C1 segment of cervical spinal cord (tissue), 14 donors: ENCODE data around the gene CACNA2D3.
"Not testable (repeated sequence)": the region's sequence is repeated elsewhere in the genome, so short reads cannot be mapped to it uniquely, and the experiment has no call there.

ENCODE experiments used
- DNase-seq, 14 donors: peaks; one replicate each; lab custom pipeline; 2025; lab: John Stamatoyannopoulos, UW

CACNA2D3 gene

GRCh38 chr3:54464554-54464953, 342.2 kb downstream of the CACNA2D3 start:
- not testable (repeated sequence) for DNase-seq

GRCh38 chr3:54476891-54477290, 354.5 kb downstream of the CACNA2D3 start:
- no peak for DNase-seq

- DNase-seq: no peak
These were observed 359.4 kb downstream of the CACNA2D3 start for GRCh38 chr3:54481606-54482365.

GRCh38 chr3:54484334-54484733, 362.0 kb downstream of the CACNA2D3 start:
- no peak for DNase-seq

- no peak for DNase-seq
These were observed 364.0 kb downstream of the CACNA2D3 start for GRCh38 chr3:54486317-54486716.

GRCh38 chr3:54488297-54488696, 365.9 kb downstream of the CACNA2D3 start:
- DNase-seq: no peak

GRCh38 chr3:54494209-54494608, 371.9 kb downstream of the CACNA2D3 start:
- no peak for DNase-seq

- no peak for DNase-seq
These were observed 384.3 kb downstream of the CACNA2D3 start for GRCh38 chr3:54506603-54507002.

GRCh38 chr3:54507876-54508460, 385.6 kb downstream of the CACNA2D3 start:
- no peak for DNase-seq

- no peak for DNase-seq
These were observed 388.2 kb downstream of the CACNA2D3 start for GRCh38 chr3:54510506-54510905.

GRCh38 chr3:54511766-54512365, 389.5 kb downstream of the CACNA2D3 start:
- no peak for DNase-seq

GRCh38 chr3:54514006-54514405, 391.7 kb downstream of the CACNA2D3 start:
- DNase-seq: no peak

- no peak for DNase-seq
These were observed 392.1 kb downstream of the CACNA2D3 start for GRCh38 chr3:54514416-54514815.

GRCh38 chr3:54515441-54516213, 393.3 kb downstream of the CACNA2D3 start:
- no peak for DNase-seq

- DNase-seq: no peak
These were observed 395.1 kb downstream of the CACNA2D3 start for GRCh38 chr3:54517424-54517823.

- DNase-seq: no peak
These were observed 395.8 kb downstream of the CACNA2D3 start for GRCh38 chr3:54518011-54518675.

- DNase-seq: no peak
These were observed 397.1 kb downstream of the CACNA2D3 start for GRCh38 chr3:54519493-54519892.

- no peak for DNase-seq
These were observed 397.7 kb downstream of the CACNA2D3 start for GRCh38 chr3:54520060-54520459.

GRCh38 chr3:54527521-54527920, 405.2 kb downstream of the CACNA2D3 start:
- DNase-seq: no peak

- DNase-seq: no peak
These were observed 405.6 kb downstream of the CACNA2D3 start for GRCh38 chr3:54527953-54528352.

GRCh38 chr3:54528668-54529067, 406.3 kb downstream of the CACNA2D3 start:
- no peak for DNase-seq

GRCh38 chr3:54530091-54530490, 407.7 kb downstream of the CACNA2D3 start:
- no peak for DNase-seq
